CD4-positive, CD25-positive, alpha-beta regulatory T cell (primary cell): ENCODE results near the gene PBX1. TPM values are rescaled to one million over a fixed set of nuclear protein-coding genes. Genes with fewer than 3 reads are reported as not detected.

Experiments used
- ATAC-seq, 2 donors: fragments of 150-1000 bp; cut with Tn5 transposase; one replicate each; pipeline ENCODE4 v1.10.0; 2021; ENCODE audit warnings: low read depth in 2 of 2, moderate number of reproducible peaks in 2 of 2, moderate library complexity in 1 of 2
- DNase-seq, 3 donors: peaks; one replicate each; pipeline versions ENCODE4 v3.0.0 to v3.0.0-alpha.2; 2012 to 2022; ENCODE audit warnings: mixed read lengths in 1 of 3
- H3K27ac ChIP-seq: one replicate; pipeline ENCODE4 v1.7.0; 2013; ENCODE audit warnings: mild to moderate bottlenecking, low read length; ENCODE audit not compliant: insufficient read depth, poor library complexity, severe bottlenecking
- H3K27me3 ChIP-seq: one replicate; pipeline ENCODE4 v1.7.0; 2013; ENCODE audit warnings: low read length; ENCODE audit not compliant: control insufficient read depth, insufficient read depth
- H3K36me3 ChIP-seq: one replicate; pipeline ENCODE4 v1.7.0; 2013; ENCODE audit warnings: mild to moderate bottlenecking, low read length, moderate library complexity; ENCODE audit not compliant: control insufficient read depth, insufficient read depth
- H3K4me1 ChIP-seq: 2 replicates; pipeline ENCODE4 v1.7.0; 2013; ENCODE audit warnings: mild to moderate bottlenecking, low read length; ENCODE audit not compliant: insufficient read depth, control insufficient read depth, poor library complexity, severe bottlenecking
- H3K4me3 ChIP-seq: one replicate; pipeline ENCODE4 v1.7.0; 2013; ENCODE audit warnings: low read depth, mild to moderate bottlenecking, low read length, moderate library complexity
- H3K9me3 ChIP-seq, 2 experiments: 1 replicate in 1 of 2; 2 replicates in 1 of 2; pipeline ENCODE4 v1.7.0; 2013; ENCODE audit warnings: low read length in 2 of 2, mild to moderate bottlenecking in 1 of 2, moderate library complexity in 1 of 2; ENCODE audit not compliant: control insufficient read depth in 2 of 2
- H3K27ac Mint-ChIP-seq, 3 donors: one replicate each; pipeline ENCODE4 v1.8.0; 2020 to 2022; ENCODE audit warnings: mild to moderate bottlenecking in 3 of 3, mixed read lengths in 3 of 3, moderate library complexity in 2 of 3
- H3K27me3 Mint-ChIP-seq: one replicate; pipeline ENCODE4 v1.8.0; 2022; ENCODE audit warnings: mild to moderate bottlenecking, mixed read lengths
- H3K36me3 Mint-ChIP-seq: one replicate; pipeline ENCODE4 v1.8.0; 2020; ENCODE audit warnings: mixed read lengths
- H3K4me1 Mint-ChIP-seq, 4 donors: one replicate each; pipeline ENCODE4 v1.8.0; 2020 to 2022; ENCODE audit warnings: mixed read lengths in 4 of 4, mild to moderate bottlenecking in 1 of 4
- H3K4me3 Mint-ChIP-seq, 4 donors: one replicate each; pipeline ENCODE4 v1.8.0; 2020 to 2022; ENCODE audit warnings: mild to moderate bottlenecking in 4 of 4, mixed read lengths in 4 of 4, moderate library complexity in 3 of 4
- H3K9me3 Mint-ChIP-seq, 7 donors: one replicate each; pipeline ENCODE4 v1.8.0; 2020 to 2022; ENCODE audit warnings: mixed read lengths in 7 of 7, mild to moderate bottlenecking in 3 of 7, moderate library complexity in 2 of 7
- polyA plus RNA-seq, 4 donors: library from polyadenylated mRNA; unstranded; fragments of 300-500 nt; fragmentation: Illumina TruSeq; gene quantifications; one replicate each; pipeline ENCODE4 v1.2.3, GENCODE V29; 2021
- total RNA-seq: library from RNA; stranded (reverse); gene quantifications from one replicate; pipeline ENCODE4 v1.2.3, GENCODE V29; 2022

Gene PBX1
- total and polyA plus RNA-seq, 5 donors from 2014 or later, result 0.03 to 1.7 (median 0.10) TPM; not detected in 2

DNA sequence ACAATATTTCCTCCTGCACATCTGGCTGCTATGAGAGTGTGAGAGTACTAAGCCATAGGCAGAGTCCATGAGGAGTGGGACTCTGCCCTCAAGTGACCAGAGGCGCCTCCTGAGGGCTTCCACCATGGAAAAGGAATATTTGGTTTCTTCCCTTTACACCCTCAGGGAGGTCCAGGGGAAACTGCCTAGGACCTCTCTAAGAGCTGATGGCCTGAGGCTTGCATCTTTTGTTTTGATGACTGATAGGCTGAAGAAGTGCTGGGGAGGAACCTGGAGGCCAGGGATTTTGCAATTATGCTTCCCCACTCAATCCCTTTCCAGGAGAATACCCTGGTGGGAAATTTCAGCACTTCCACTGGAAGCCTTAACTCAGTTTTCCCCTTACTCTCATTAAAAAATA is 111.0 kb downstream of the PBX1 start:
- DNase-seq, result no peak
- H3K9me3 Mint-ChIP-seq, result peaks cover 0 to 7% (median 4%) of the 10 kb centered on the region in 7 donors
- Histone ChIP-seq H3K4me3 (no peak overlapping the region), H3K9me3 (no peaks in the 10 kb centered on the region), H3K4me1 (no peaks in the 10 kb centered on the region), H3K27me3 (no peaks in the 10 kb centered on the region), H3K36me3 (no peaks in the 10 kb centered on the region), H3K27ac (no peak overlapping the region)
- ATAC-seq, result no peak
- no peaks in the 10 kb centered on the region for H3K36me3 Mint-ChIP-seq
- H3K27ac Mint-ChIP-seq, result no peak overlapping the region
- H3K4me1 Mint-ChIP-seq, result no peaks in the 10 kb centered on the region
- no peaks in the 10 kb centered on the region for H3K27me3 Mint-ChIP-seq
- H3K4me3 Mint-ChIP-seq, result no peak overlapping the region

DNA sequence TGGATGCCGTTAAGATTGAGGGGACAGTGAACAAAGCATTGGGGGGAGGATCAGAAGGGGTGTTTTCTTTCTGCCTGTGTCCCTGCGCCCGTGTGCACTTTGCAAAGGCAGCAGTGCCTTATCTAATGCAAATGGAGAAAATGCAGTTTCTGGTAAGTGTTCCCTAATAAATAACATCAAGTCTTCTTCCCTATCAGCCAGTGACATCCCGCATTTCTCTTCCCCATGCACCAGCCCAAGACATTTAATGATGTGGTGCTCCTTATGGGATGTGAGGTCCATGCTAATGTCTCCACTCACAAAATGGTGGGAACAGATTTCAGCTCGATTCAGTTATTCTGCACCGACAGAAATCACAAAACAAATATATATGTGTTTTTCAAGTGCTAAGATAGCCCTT is 111.8 kb downstream of the PBX1 start:
- Mint-ChIP-seq H3K36me3 (no peaks in the 10 kb centered on the region), H3K4me3 (no peak overlapping the region), H3K4me1 (no peaks in the 10 kb centered on the region), H3K9me3 (peaks cover 0 to 7% (median 4%) of the 10 kb centered on the region in 7 donors), H3K27me3 (no peaks in the 10 kb centered on the region), H3K27ac (no peak overlapping the region)
- no peak for ATAC-seq
- Histone ChIP-seq H3K27me3 (no peaks in the 10 kb centered on the region), H3K4me1 (no peaks in the 10 kb centered on the region), H3K27ac (no peak overlapping the region), H3K9me3 (no peaks in the 10 kb centered on the region), H3K36me3 (no peaks in the 10 kb centered on the region), H3K4me3 (no peak overlapping the region)
- no peak for DNase-seq

DNA sequence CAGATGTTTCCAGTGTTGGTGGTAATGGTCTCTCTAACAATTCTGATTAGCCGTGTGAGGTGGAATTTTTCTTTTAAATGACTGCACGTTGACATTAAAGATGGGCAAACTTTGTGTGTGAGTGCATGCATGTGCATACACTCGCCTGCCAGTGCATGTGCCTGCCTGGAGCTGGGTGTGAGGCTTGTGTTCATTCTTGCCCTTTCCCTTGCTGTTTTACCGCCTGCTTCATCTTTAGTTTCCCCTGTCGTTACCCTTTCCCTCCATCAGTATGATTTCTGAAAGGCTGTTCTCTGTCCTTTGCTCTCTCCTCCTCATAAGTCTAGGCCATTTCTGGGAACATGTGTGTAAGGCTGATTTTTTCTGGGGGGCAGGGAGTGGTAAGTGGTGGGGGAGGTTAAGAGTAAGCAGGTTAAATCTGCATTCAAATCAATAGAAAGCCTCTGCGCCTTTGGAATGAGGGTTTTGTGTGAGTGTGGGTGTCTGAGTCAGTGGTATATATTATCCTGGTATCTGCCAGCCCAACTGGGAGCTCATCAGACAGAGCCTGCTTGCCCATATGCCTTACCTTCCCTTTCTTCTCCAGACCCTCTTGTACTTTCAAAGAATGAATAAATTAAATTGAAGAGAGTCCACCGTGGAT is 112.5 kb downstream of the PBX1 start:
- Mint-ChIP-seq H3K9me3 (peaks cover 0 to 5% (median 4%) of the 10 kb centered on the region in 7 donors), H3K27me3 (no peaks in the 10 kb centered on the region), H3K27ac (no peak overlapping the region), H3K4me3 (no peak overlapping the region), H3K36me3 (no peaks in the 10 kb centered on the region), H3K4me1 (no peaks in the 10 kb centered on the region)
- Histone ChIP-seq H3K9me3 (no peaks in the 10 kb centered on the region), H3K4me3 (no peak overlapping the region), H3K27me3 (no peaks in the 10 kb centered on the region), H3K36me3 (no peaks in the 10 kb centered on the region), H3K27ac (no peak overlapping the region), H3K4me1 (no peaks in the 10 kb centered on the region)
- no peak for DNase-seq
- no peak for ATAC-seq

DNA sequence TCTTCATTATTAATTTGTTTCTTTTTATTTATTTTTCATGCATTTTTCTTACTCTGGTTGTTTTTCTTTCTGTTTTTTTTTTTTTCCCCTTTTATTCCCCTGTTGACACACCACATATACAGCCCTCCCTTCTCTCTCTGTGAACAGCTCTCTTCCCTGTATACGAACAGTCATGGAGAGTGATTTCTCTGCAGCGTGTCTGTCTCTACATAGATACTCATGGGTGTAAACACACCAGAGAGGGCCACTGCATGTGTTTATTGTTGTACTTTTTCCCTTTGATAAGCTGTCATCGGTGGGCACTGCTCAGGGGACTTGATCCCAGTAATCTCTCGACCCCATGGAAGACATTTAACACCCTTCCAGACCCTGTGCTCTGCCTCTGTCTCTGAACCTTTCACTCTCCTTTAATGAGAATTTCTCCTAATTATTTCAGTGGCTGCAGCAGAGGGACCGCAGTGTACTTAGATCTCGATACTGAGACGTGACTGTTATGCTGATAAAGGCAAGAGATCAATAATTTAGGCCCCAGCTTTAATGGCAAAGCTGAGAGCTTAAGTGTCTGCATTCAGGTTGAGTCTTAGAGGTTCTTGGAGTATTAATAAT is 113.1 kb downstream of the PBX1 start:
- Histone ChIP-seq H3K4me1 (no peaks in the 10 kb centered on the region), H3K36me3 (no peaks in the 10 kb centered on the region), H3K4me3 (no peak overlapping the region), H3K27me3 (no peaks in the 10 kb centered on the region), H3K27ac (no peak overlapping the region), H3K9me3 (no peaks in the 10 kb centered on the region)
- Mint-ChIP-seq H3K27me3 (no peaks in the 10 kb centered on the region), H3K27ac (no peak overlapping the region), H3K36me3 (no peaks in the 10 kb centered on the region), H3K4me1 (no peaks in the 10 kb centered on the region), H3K9me3 (peaks cover 0 to 5% (median 4%) of the 10 kb centered on the region in 7 donors), H3K4me3 (no peak overlapping the region)
- ATAC-seq (no peak), DNase-seq (no peak)

DNA sequence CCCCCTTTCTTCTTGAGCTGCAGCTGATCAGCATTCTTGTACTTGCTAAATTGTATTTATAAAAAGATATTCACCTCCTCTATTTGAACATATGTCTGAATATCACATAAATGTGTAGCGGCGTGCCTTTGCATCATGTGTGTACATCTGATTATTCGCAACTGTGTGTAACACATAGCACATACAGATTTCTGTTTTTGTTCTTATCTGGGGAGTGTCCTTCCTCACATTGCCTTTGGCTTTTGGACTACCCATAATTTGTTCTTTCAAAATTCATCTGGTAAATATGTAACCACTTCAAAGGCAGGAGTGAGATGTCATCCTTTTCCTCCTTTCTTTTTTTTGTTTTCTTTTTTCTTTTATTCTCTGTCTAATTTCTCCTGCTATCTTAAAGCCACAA is 113.6 kb downstream of the PBX1 start:
- Mint-ChIP-seq H3K9me3 (peaks cover 0 to 7% (median 5%) of the 10 kb centered on the region in 7 donors), H3K4me1 (no peaks in the 10 kb centered on the region), H3K27ac (no peak overlapping the region), H3K4me3 (no peak overlapping the region), H3K27me3 (no peaks in the 10 kb centered on the region), H3K36me3 (no peaks in the 10 kb centered on the region)
- Histone ChIP-seq H3K9me3 (no peaks in the 10 kb centered on the region), H3K4me3 (no peak overlapping the region), H3K27ac (no peak overlapping the region), H3K27me3 (no peaks in the 10 kb centered on the region), H3K4me1 (no peaks in the 10 kb centered on the region), H3K36me3 (no peaks in the 10 kb centered on the region)
- ATAC-seq (no peak), DNase-seq (no peak)

DNA sequence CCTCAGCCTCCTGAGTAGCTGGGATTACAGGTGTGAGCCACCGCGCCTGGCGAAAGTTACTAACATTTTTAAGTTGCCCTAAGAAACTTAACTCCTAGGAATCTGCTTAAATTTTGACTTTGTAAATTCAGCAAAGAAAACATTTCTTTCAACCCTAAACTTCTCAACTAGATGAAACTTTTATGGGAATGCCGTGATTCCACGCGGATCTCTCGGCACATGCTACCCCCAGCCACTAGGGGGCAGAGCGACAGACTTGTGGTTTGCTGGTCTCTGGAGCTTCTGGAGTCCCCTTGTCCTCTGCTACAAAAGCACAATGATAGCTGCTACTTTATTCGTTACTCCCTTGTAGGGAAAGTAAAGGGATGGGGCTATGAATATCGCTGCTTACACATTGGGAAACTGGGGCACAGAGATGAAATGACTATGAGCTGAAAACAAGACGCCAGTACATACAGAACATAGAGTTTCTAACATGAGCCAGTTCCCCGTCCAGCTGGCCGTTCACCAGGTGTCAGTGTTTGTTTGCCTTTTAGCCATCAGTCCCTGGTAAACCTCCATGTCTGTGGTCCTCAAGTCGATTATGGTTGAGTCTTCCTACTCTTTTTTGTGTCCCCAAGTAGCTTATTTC is 114.7 kb downstream of the PBX1 start:
- no peak for ATAC-seq
- Histone ChIP-seq H3K27me3 (no peaks in the 10 kb centered on the region), H3K9me3 (no peaks in the 10 kb centered on the region), H3K27ac (no peak overlapping the region), H3K4me1 (no peaks in the 10 kb centered on the region), H3K4me3 (no peak overlapping the region), H3K36me3 (no peaks in the 10 kb centered on the region)
- no peak overlapping the region for H3K27ac Mint-ChIP-seq
- H3K4me3 Mint-ChIP-seq, result no peak overlapping the region
- no peak for DNase-seq
- no peaks in the 10 kb centered on the region for H3K4me1 Mint-ChIP-seq
- H3K9me3 Mint-ChIP-seq, result peaks cover 0 to 10% (median 5%) of the 10 kb centered on the region in 7 donors
- H3K27me3 Mint-ChIP-seq, result no peaks in the 10 kb centered on the region
- no peaks in the 10 kb centered on the region for H3K36me3 Mint-ChIP-seq

DNA sequence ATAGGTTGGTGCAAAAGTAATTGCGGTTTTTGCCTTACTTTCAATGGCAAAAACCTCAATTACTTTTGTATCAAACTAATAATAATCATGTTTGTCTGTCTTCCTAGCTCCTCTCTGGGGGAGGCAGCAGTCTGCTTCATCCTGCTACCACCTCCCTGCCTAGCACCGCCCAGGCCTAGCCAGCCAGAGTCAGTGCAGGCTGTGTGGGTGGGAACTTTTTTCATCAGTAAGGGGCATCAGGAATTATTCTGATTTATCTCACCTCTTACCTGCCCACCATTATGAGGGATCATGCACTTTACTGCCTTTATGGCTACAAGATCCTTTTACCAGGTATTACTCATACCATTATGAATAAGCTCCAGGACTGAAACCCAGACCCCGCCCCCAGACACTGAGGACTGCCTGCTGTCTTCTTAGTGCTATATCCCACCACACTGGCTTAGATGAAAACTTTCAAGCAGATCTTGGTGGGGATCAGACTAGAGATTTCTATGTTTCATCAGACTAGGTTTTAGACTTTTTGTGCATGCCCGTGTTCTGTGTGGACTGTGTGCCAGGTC is 116.4 kb downstream of the PBX1 start:
- ATAC-seq (no peak), DNase-seq (no peak)
- Histone ChIP-seq H3K4me1 (no peaks in the 10 kb centered on the region), H3K27me3 (no peaks in the 10 kb centered on the region), H3K9me3 (no peaks in the 10 kb centered on the region), H3K36me3 (no peaks in the 10 kb centered on the region), H3K4me3 (no peak overlapping the region), H3K27ac (no peak overlapping the region)
- H3K4me1 Mint-ChIP-seq, result no peaks in the 10 kb centered on the region
- H3K4me3 Mint-ChIP-seq, result no peak overlapping the region
- no peak overlapping the region for H3K27ac Mint-ChIP-seq
- peaks cover 0 to 7% (median 3%) of the 10 kb centered on the region in 7 donors for H3K9me3 Mint-ChIP-seq
- H3K27me3 Mint-ChIP-seq, result no peaks in the 10 kb centered on the region
- no peaks in the 10 kb centered on the region for H3K36me3 Mint-ChIP-seq
